ENCODE results near the gene DGKB. TPM values are rescaled to one million over a fixed set of nuclear protein-coding genes. Genes with fewer than 3 reads are reported as not detected.

The DGKB gene
- total RNA-seq, 1 donor, result 0.36 TPM

DNA sequence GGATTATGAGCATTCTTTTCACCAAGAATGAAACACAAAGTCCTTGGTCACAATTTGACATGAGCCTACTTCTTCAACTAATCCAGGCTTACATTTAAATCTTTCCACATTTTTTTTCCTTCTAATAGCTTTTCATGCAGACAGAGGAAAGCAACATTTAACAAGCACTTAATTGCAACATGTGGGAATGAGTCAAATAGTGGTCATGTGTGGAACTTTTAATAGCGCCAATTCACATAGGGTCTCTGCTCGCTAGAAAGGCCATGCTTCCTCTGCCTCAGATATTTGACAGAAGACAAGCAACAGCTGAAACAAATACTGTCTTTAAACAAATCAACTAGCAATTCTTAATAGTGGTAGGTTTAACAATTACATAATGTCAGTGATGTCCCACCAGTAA, 627.2 kb downstream of the DGKB start:
- no peak overlapping the region for H3K4me3 ChIP-seq (ENCODE audit: low read depth, low read length)
- no peak for TF ChIP-seq CTCF (IDR thresholded peaks at IDR 0.05; ENCODE audit: insufficient read depth, low read length)
- no peak for DNase-seq (ENCODE audit: low read depth)

- TF ChIP-seq CTCF (IDR thresholded peaks at IDR 0.05; ENCODE audit: insufficient read depth, low read length), result no peak
- DNase-seq (ENCODE audit: low read depth), result no peak
- no peak overlapping the region for H3K4me3 ChIP-seq (ENCODE audit: low read depth, low read length)
These were observed 631.1 kb downstream of the DGKB start for GRCh38 chr7:14271441-14271840.

GRCh38 chr7:14270099-14270498, 632.5 kb downstream of the DGKB start:
- no peak overlapping the region for H3K4me3 ChIP-seq (ENCODE audit: low read depth, low read length)
- no peak for DNase-seq (ENCODE audit: low read depth)
- no peak for TF ChIP-seq CTCF (IDR thresholded peaks at IDR 0.05; ENCODE audit: insufficient read depth, low read length)

- no peak overlapping the region for H3K4me3 ChIP-seq (ENCODE audit: low read depth, low read length)
- no peak for DNase-seq (ENCODE audit: low read depth)
- TF ChIP-seq CTCF (IDR thresholded peaks at IDR 0.05; ENCODE audit: insufficient read depth, low read length), result no peak
These were observed 642.5 kb downstream of the DGKB start for GRCh38 chr7:14260011-14260410.

DNA sequence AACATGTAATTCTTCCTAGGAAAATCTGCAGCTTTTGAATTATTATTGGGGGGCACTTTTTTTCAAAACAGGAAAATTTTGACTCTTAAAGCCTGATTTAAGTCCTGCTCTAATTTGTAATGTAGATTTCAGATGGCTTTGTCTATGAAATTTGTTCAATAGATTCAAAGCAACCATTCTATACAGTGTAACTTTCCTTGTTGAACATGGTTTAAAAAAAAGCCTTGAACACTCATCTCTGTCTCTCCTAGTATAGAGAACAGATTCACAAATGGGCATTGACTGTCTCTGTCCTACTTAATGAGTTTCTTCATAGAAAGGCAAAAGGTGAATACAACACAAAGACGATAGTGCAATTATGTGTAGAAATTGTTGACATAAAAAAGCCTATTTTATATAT, 643.7 kb downstream of the DGKB start:
- TF ChIP-seq CTCF (IDR thresholded peaks at IDR 0.05; ENCODE audit: insufficient read depth, low read length), result no peak
- DNase-seq (ENCODE audit: low read depth), result no peak
- H3K4me3 ChIP-seq (ENCODE audit: low read depth, low read length), result no peak overlapping the region

- no peak for DNase-seq (ENCODE audit: low read depth)
- no peak overlapping the region for H3K4me3 ChIP-seq (ENCODE audit: low read depth, low read length)
- no peak for TF ChIP-seq CTCF (IDR thresholded peaks at IDR 0.05; ENCODE audit: insufficient read depth, low read length)
These were observed 644.1 kb downstream of the DGKB start for GRCh38 chr7:14258441-14258840.

DNA sequence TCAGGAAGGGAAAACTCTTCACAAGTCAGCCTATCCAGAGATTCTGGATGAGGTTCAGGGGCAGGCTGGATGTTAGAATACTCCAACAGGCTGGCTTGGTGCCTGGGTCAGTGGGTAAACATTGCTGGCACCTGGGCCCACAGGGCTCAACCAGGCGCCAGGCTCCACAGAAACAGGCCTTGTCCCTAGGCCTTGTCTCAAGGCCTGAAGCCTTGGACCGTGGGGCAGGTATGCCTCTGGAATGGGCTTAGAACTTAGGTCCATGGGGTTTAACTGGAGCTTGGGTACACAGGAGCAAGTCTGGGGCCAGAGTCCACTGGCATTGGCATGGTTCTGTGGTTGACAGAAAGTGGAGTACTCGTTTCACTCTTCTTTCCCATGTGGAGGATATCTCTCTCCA, 650.1 kb downstream of the DGKB start:
- no peak for DNase-seq (ENCODE audit: low read depth)
- no peak for TF ChIP-seq CTCF (IDR thresholded peaks at IDR 0.05; ENCODE audit: insufficient read depth, low read length)
- H3K4me3 ChIP-seq (ENCODE audit: low read depth, low read length), result no peak overlapping the region

Measured in fibroblast of the aortic adventitia (primary cell).